ENCODE data around the gene GALNT2. TPM values are rescaled to one million over a fixed set of nuclear protein-coding genes. Genes with fewer than 3 reads are reported as not detected.

The GALNT2 gene
- total and polyA plus RNA-seq, 9 of the 15 experiments (the other 6 are each of a cell fraction or from before 2014, with no cell fraction given) = 1.6 to 106 (median 51.9) TPM

DNA sequence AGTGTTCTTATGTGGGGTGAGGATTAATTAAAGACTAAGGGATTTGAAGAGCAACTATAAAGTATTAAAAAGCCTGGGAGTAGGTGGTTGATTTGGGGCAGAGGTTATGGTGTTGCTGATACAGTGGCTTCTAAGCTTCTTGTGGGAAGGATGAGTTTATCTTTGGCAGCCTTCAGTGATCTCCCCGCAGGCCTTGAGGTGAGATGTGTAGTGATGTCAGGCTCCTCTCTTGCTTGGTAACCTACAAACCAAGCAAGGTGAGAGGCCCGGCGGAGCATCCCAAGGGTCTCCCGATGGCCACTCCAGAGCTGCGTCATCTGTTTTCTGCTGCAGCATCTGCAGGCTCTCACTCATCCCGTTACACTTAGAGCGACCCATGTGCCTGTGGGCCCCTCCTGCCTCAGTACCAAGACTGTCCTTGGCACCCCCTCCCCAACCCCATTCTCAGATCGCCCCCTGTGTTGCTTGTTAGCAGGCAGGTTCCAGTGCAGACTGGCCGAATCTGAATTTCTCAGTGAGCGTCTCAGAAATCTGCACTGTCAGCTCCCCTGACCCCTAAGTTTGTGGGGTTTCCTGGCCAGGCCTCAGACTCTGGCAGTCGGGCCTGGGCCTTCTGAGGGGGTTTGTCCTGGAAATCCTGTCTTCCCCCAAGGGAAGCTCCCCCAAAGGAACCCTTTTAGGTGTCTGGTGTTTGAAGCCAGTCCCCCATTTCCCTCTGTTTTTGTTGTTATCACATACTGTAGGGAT lies 77.9 kb downstream of the GALNT2 start (continued):
- TF ChIP-seq, protein P1, sequence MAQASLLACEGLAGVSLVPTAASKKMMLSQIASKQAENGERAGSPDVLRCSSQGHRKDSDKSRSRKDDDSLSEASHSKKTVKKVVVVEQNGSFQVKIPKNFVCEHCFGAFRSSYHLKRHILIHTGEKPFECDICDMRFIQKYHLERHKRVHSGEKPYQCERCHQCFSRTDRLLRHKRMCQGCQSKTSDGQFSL (CRISPR knock-in tag; IDR thresholded peaks at IDR 0.05) = no peak
- TF ChIP-seq, protein P1 (tag; IDR thresholded peaks at IDR 0.05) = no peak; a peak in 1 of 4 replicates
- no peak for TF ChIP-seq HDGF (IDR thresholded peaks at IDR 0.05)
- peak; percentile 92 for TF ChIP-seq ZNF316 (IDR thresholded peaks at IDR 0.05)
- TF ChIP-seq ARID3B (CRISPR knock-in tag; IDR thresholded peaks at IDR 0.05; ENCODE audit: borderline replicate concordance) = no peak
- 0 out of 4 replicates have a peak, but pooled peaks of 1 of the 2 experiments have one; percentile 20 for TF ChIP-seq FOXA3 (CRISPR knock-in tag; conservative IDR thresholded peaks at IDR 0.05 in 1 of 2, IDR thresholded peaks at IDR 0.05 in 1 of 2)
- TF ChIP-seq ZKSCAN8 (CRISPR knock-in tag; IDR thresholded peaks at IDR 0.05) = no peak
- no peak; the same call in 1 of the 2 replicates for TF ChIP-seq ZNF668 (CRISPR knock-in tag; IDR thresholded peaks at IDR 0.05)
- no peak for TF ChIP-seq WHSC1 (IDR thresholded peaks at IDR 0.05; ENCODE audit: low read length)
- no peak for TF ChIP-seq CHD7 (IDR thresholded peaks at IDR 0.05; ENCODE audit: low read depth, low read length)
- TF ChIP-seq, protein P2, sequence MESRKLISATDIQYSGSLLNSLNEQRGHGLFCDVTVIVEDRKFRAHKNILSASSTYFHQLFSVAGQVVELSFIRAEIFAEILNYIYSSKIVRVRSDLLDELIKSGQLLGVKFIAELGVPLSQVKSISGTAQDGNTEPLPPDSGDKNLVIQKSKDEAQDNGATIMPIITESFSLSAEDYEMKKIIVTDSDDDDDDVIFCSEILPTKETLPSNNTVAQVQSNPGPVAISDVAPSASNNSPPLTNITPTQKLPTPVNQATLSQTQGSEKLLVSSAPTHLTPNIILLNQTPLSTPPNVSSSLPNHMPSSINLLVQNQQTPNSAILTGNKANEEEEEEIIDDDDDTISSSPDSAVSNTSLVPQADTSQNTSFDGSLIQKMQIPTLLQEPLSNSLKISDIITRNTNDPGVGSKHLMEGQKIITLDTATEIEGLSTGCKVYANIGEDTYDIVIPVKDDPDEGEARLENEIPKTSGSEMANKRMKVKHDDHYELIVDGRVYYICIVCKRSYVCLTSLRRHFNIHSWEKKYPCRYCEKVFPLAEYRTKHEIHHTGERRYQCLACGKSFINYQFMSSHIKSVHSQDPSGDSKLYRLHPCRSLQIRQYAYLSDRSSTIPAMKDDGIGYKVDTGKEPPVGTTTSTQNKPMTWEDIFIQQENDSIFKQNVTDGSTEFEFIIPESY (CRISPR knock-in tag; IDR thresholded peaks at IDR 0.05) = no peak

Measured in K562 (cell line).